Suppressor macrophage treated with lipopolysaccharide for 1 hour (primary cell): ENCODE data around the gene IRX2.

ENCODE experiments used
- DNase-seq, 3 donors: peaks; one replicate each; pipeline ENCODE4 v3.0.0-alpha.2; 2020 to 2022

The IRX2 gene

DNA sequence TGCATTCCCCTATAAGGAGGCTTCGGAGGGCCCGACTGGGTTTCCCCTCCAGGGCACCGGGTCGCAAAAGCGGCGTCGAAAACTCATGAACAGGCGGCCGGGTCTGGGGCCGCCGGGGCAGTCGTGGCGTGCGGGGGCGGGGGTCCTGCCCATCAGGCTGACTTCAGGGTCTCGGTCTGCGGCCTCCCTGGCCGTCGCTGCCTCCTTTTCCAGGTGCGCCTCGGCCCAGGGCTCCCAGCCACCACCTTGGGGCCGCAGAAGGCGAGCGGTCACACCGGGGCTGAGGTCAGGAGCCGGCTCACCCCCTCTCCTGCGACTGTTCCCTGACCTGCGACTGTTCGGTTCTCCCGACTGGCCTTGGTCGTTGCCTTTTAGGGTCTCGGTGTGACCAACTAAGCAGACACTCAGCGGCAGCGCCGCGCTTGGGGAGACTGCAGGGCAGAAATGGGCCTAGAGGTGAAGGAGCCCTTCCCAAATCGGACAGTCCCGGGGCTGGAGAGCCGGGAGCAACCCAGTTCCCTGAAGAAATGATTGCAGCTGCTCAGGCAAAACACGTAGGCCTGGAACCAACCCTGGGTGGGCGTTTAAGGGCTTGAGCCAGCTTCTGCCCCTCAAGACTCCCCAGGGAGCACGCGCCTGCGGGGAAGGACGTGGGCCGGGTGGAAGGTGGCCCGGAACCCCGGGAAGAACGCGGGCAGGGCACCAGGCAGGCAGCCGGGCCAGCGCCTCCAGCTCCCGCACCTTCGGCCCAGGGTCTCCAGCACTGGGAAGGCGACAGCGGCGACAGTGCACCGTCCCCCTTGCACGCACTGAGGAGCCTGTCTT, 11.2 kb downstream of the IRX2 start:
- DNase-seq: no peak

DNA sequence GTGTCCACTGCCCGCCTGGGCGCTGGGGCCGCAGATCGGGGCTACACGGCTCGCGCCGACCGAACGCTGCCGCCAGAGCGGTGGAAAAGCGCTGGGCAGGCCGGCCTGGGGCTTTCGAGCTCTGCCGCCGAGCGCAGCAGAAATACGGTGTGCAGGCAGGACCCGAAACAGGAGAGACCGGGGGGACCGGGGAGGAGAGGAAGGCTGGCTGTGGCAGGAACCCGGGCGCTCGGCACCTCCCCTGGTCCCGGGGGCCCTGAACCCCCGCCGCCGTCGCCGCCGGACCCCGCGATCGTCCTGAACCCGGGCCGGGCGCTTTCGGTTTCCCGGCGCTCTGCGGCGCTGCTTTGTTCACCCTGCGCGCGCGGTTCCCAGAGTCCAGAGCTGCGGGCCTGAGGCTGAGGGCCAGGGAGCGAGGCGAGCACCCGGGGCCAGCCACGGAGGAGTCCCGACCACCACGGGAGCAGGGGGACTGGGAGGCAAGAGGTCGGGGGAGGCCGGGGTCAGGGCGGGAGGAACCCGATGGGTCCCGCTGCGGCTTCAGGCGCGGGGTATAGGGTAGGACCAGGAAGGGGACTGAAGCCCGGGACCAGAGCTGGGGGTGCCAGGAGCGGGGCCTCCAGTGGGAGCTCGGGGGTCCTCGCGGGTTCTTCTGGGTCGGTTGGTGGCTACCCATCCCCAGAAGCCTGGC, 12.0 kb downstream of the IRX2 start:
- no peak for DNase-seq

DNA sequence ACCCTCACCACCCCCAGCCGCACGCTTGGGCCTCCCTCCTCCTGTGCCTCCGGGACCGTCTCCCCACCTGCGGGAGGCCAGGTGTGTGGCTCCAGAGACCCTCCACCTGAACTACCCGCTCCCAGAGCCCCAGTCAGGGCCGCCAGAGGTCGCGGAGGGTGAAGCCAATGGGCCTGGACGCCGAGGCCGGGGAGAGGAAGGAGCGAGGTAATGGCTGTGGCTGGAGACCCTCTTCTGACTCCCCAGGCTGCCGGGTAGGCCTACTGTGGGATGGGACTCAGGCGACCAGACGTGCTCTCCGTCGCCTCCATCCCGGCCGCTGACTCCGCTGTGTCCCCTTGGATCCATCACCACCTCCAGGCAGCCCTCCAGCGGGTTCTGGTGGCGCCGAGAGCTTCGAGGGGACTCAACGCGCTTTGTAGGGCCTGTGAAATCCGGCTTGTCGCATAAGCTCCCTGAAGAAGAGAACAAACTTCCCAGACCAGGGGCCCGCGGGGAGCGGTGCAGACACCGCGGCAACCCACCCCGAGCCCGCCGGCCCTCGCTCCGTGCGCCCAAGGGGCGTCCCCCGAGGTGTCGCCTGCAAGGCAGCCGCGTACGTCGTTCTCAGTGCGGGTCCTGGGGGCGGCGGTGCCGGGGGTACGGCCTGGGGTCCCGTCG, 12.6 kb downstream of the IRX2 start:
- DNase-seq: no peak

DNA sequence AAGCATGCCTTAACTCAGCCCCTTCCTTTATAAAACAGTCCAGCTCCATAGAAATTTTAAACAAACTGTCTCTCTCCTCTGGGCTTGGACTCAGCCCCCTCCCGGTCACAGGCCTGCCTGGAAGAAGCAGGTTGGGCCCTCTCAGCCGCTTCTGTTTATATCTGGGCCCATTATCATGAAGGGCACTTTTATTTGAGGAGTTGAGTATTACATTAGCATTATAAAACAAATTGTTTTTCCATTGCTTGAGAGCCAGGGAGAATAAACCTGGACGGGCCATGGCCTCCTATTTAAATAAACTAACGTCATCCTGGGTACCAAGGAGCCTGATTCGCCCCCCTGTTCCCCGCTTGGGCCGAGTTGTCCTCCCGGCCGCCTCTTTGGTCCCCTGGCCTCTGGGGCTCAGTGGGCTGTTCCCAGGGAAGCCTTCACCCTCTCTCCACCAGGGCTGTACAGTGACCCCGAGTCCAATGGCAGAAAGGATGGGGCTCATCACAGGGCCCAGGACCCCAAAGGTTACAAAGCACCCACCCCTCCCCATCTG, 13.2 kb downstream of the IRX2 start:
- no peak for DNase-seq

DNA sequence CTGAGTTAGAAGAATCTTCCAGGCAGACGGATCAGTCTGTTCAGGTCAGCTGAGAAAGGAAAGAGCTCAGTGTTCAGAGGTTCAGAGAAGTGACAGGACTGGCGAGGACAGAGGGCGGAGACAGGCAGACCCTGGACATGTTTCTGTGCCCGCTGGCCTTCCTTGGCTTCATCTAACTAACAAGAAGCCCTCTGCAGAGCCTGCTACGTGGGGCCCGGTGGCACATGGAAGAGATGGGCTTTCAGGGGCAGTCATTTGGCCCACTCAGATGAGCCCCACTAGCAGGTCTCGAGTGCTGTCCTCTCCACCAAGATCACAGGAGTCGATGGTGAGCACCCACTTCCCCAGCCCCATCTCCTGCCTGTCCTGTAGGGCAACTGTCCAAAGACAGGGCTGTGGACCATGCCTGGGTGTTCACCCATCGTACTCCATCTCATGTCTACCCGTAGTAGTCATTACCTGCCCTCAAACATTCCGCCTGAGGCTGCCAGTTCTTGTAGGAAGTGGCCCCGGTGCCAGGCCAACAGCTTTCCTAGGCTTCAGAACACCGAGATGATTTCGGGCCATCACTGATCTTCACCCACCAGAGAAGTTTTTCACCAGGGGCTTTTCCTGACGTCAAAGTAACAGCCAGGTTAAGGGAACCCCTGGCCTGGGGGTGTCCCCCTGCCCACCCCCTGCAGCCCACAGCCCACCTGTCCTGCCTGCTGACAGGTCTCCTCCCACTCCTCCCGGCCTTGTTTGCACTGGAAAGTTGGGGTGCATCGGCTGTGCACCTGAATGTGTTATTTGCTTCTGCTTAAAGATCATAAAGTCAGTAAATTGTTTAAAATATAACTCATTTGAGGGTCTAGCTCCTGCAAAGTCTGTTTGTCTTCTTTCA, 14.0 kb downstream of the IRX2 start:
- no peak for DNase-seq

DNA sequence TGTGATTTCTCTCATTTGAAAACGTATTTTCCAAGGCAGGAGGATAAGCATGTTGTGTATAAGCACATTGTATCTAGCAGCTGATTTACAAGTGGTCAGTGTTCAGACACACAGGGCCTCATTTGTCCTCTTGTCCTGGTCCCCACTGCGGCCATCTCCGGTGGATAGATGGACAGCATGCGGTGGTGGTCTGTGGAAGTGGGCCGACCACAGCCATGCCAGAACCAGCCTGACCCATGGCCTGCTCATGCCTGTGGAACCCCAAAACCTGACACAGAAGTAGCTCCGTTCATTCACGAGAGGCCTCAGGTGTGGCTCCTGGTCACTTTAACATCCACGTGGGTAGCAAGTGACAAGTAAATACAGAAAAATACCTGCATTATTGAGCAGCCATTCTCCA, 14.6 kb downstream of the IRX2 start:
- no peak for DNase-seq

DNA sequence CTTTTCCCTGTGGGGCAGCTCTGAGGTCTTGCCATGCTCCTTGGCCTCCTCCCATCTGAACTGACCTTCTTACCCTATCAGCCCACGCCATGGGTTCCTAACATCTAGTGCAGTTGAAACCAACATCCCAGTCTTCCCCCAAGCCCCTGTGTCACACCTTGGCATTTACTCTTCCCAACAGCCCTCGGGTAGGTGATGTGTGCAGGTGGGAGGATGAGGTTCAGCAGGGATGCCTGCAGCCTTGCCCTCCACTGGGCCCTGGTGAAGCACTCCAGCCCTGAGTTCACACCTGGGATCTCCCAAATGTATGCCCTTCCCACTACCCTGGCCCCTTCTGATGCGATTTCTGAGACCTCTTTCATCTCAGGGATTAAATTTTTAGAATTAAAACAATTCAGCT, 15.5 kb downstream of the IRX2 start:
- no peak for DNase-seq

DNA sequence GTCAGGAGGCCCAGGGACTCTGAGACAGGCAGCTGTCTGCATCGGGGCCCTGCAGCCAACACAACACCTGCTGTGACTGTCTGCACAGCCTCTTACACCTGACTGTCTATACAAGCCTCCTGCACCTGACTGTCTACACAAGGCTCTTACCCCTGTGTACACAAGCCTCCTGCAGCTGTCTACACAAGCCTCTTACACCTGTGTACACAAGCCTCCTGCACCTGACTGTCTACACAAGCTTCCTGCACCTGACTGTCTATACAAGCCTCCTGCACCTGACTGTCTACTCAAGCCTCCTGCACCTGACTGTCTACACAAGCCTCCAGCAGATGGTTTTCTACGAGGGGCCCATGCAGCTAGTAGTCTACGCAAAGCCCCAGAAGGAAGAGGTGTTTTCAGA, 18.6 kb downstream of the IRX2 start:
- no peak for DNase-seq

DNA sequence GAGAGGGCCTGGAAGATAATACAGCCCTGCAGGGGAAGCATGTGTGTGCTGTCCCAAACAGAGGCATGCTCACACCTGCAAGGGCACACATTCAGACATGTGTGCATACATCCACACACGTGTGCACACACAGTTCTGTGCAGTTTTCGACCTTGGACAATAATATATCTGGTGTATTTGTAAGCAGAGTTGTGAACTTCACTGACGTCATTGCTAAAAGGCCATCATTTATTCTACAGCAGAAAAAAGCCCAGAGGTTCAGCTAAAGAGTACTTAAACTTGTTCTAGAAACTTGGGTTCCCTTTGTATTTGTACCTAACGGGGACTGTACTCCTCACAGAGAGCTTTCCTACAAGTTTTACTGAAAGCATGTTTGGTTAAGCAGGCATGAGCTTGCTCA, 19.5 kb downstream of the IRX2 start:
- DNase-seq: no peak

DNA sequence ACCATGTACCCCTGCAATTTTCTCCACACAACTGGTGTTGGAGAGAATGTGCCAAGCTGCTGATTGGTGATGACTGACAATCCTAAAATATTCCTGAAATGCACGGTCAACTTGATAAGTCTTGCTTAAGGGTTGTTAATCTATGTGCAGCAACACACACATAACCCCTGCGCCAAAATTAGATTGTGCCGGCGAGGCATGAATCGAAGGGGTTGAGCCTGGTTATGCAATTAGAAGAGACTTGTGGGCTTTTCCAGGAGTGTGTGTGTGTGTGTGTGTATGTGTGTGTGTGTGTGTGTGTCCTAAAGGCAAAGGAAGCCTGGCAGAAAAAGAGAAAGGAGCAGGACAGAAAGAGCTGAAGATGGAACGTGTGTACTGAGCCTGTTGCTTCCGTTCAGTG, 22.3 kb downstream of the IRX2 start:
- no peak for DNase-seq

DNA sequence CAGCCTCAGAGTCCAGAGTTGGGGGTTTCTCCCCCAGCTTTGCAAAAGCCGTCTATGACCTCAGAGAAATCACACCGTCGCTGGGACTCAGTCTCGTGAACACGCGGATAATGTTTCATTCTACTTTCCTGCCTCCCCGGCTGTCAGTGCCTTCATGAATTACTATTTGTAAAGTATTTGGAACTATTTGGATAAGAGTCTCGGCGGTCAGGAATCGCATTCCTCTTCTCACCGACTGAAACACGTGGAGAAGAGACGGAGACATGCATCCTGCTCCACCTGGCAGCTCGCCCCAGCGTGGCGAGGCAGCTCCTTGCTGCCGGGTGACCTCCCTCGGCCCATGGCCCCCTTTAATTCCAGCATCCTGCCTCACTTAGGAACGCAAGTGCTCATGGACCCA, 23.9 kb downstream of the IRX2 start:
- no peak for DNase-seq

DNA sequence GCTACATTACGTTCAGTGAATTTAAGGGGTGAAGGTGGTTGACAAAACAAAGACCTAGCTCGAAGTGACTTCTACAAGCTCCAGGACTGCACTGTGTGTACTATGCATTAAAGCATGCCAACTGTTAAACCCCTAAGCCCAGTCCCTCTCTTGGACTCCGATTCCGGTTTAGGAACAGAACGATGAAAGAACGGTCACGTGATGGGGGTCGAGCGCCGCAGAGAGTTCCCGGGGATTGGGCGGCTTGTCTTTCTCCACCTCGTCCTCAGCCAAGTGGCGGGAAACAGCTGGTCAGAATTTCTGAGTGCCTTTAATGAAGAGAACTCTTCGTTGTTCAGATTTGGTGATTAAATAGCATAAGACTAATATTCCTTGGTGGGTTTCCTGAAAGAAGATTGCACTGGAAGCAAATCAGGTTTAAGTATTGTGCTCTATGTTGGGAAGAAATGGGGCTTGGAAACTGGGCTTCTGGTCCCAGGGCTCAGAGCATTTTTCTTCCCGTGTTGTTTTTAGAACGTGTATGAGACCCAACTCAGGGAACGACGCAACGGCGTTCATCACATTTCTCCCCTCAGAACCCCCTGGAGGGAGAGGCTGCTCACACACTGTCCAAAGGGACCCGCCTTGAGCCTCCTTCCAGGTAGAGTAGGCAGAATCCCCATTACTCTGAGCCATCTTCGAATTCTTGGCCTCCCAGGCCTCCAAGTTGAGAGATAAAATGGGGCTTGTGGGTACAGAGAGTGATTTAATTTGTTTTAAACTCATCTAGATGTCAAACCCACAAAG, 25.3 kb downstream of the IRX2 start:
- DNase-seq: no peak

DNA sequence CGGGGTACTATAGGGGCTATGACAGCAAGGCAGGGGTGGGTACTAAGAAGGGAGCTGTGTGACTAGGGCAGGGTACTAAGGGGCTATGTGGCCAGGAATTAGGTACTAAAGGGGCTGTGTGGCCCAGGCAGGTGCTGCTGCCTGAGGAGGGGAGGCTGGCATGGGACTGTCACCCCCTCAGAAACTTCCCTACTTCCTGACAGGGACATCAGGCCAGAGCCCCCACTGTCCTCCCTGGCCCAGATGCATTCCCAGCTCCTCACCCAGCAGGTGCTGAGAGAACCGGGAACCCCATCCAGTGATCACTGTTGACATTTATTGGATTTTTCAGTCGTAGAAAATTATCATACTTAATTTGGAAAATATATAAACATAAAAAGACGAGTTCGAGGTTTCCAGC, 26.6 kb downstream of the IRX2 start:
- DNase-seq: no peak

DNA sequence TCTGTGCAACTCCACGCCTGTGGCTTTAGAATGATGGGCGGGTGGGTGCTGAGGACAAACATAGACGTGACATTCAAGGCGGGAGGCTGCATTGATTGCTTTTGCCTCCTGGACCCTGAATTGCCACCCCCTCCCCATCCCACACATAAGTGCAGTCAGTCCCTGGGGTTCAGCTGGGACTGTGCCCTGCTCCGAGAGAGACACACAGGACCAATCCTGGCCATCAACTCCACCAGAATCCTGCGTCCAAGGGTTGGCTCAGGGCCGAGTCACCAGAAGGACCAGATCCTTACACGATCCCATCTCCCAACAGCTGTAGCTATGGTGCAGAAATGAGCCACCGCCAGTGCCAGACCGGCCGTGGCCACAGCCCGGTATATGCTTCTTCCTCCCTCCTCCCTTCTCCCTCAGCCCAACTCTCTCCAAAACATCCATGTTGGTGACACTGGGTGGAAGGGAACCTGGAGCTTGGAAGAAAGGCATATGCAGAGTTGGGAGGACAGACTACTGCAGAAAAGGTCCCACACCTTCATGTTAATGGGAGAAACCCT, 27.4 kb downstream of the IRX2 start:
- no peak for DNase-seq

DNA sequence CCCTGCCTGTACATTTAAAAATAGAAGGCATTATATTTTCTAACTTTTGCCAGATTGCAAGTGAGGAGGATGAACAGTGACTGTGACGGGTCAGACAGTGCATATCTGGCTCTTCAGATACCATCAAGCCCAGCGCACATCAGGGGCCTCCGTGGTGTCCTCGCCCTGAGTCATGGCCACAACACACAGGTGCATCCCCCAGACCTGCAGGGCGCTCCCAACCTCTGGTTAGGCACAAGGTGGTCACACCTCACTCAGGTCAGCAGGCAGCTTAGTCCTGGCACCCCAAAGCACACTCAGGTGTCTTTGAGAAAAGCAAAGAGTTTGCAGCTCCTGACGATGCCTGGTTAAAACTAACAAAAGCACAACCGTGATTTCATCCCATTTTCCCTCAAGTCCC, 28.6 kb downstream of the IRX2 start:
- DNase-seq: no peak

DNA sequence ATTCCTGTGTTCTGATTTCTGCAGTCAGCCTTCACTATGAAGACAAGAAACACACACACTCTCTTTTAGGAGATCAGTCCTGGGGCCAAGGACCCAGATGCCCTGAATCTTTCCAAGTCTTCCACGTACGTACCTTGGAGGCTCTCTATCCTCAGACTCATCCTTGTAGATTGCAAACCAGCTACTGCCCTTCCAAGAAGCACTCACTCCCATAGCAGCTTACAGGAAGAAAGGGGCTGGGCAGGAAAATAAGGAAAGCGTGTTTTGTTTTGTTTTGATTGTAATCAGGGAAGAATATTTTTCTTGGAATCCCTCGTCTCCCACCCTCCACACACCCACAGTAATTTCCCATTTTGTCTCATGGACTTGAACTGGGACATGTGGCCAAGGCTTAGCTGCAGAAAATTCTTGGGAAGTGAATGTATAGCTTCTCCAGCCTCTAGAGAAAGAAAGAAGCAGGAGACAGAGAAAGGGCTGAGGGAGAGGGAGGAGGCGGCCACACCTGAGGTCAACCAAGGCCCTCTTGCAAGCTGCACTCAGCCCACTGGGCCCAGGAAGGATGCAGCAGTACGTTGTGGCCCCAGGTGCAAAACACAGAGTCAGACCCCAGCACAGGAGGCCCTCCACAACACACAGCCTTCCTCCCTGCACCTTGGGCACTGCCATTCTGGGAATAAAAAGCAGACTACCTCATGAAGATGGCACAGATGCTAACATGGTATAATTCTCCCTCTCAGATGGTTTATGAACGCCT, 29.9 kb downstream of the IRX2 start:
- no peak for DNase-seq

DNA sequence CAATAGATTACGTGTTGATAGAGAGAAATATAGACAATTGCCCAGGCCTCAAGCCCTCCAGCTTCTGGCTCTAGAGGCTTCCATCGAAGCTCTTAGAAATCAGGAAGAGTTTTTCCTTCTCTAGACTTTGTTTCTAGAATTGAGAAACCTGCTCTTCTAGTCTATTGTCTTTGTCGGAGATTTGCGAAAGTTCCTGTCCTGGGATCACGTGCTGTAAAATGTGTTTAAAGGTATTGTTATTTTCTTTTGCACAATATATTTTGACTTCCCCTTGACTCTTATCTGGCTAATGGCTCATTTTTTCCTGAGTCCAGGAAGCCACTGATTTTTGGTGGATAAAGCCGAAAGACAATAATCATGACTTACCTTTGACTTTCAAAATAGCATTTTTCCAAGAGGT, 32.1 kb downstream of the IRX2 start:
- DNase-seq: no peak

DNA sequence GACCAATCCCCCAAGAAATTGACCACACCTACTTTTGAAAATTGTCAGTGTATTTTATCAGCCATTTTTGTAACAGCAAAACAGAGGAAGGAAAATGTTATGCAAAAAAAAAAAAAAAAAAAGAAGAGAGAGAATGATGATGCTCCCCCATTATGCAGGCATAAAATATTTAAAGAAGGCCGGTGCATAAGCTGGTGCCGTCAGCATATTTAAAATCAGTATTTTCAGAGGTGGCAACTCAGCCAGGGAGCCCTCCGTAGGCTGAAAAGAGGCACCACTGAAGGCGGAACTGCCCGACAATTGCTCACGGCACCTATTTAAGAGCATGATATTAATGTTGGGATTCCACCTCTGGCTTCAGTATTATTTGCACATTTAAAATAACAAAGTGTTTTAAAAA, 33.4 kb downstream of the IRX2 start:
- DNase-seq: no peak

DNA sequence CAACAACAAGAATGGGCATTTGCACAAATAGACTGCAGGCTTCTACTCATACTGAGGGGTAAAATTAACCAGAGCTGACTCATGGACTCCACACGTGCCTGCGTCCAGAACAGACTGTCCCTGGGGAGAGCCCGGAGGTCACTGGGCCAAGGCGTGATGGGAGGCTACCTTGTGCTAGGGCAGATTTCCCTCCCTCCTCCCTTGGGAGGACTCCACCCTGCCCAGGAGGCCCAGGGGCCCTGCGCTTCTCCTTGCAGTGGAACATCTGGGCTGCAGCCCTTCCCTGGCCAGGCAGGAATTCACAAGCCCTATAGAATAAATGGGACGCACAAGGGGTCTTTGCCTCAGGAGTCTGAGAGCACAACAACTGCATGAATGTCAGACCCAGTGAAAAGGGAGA, 35.6 kb downstream of the IRX2 start:
- DNase-seq: no peak

DNA sequence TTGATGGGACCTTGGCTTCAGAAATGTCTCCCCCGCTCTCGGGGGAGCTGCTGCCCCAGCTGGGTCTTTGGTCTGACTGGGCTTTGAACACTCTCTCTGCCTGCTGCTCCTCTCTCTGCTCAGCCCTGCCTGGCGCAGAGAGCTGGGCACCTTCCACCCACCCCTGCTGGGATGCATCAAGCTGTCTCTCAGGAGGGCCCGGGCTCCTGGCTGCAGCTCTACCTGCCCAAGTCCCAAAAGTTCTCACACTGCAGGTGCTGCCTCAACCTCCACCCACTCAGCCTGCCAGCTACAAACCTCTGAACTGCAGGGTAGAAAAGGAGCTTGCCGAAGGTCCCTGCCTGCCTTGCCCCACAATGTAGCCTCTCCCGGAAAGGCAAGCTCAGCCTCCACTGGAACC, 36.7 kb downstream of the IRX2 start:
- DNase-seq: no peak

DNA sequence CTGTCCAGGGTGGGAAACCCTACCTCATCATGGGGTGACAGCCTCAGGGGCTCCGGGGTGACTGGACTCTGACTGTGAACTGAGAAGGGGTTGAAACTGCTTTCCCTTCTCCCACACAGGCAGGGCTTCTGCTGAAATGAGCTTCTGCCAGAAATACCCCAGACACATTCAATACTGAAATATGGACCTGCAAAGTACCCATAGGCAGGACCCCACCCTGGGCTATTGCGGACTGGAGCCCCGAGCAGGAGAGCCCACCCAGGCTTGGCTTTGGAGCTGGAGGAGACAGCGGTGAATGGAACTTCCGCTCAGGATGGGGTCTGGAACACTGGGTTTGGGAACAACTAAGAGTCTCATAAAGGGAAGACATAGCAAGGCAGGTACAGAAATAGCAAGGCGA, 37.5 kb downstream of the IRX2 start:
- no peak for DNase-seq
